ENCODE measurements around the gene SLC15A4.

SLC15A4 gene

DNA sequence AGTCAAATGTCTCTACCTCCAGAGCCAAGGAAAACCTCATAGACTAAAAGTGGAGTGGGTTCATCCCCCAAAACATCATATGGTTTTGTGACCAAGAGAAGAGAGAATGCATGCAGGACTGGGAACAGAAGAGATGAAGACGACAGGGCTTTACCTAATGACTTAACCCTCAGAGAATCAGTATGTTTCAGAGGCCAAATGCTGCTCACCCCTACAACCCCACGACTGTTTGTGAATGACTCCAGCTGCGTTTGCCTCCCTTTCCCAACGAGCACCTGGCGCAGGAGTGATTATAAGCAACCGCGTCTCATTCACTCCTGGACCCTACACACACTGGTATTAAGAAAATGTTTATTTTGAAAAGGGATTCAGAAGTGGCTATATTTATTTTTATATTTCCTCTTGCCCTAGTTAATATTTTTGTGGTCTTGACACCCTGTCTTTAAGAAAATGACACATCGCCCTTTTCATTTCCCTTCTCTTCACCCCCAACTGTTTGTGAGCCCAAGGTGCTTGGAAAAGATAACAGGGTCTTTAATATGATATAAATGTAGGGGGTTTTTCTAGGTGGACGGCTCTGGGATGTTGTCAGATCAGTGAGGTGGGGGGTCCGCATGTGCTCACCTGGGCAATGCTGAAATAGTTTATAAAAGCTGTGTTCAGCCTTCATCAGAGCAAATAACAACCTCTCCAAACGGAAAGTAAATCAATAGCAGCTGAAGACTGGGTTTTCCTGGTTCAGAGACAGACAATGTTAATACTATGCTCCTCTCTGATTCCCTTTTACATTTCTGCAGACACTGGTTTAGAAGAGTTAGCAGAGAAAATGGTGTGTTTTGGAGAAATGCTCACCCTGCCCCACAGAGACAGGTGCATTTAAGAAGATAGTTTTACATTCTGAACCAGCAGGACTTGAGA is 77.7 kb downstream of the SLC15A4 start:
- no peak for DNase-seq

GRCh38 chr12:128743916-128744315 is 79.8 kb downstream of the SLC15A4 start:
- DNase-seq: no peak

Data from SIG-M5 (cell line).